HepG2 (cell line): Measurements from ENCODE around the gene ISG20L2. TPM values are rescaled to one million over a fixed set of nuclear protein-coding genes. Genes with fewer than 3 reads are reported as not detected.

ENCODE experiments used
- ATF7-NPFF ChIP-seq: sonication (generic); formaldehyde crosslinking; IDR thresholded peaks from 2 replicates; pipeline ENCODE4 v1.8.1; 2023; ENCODE audit warnings: mild to moderate bottlenecking, low read depth, missing genetic modification reagents, moderate library complexity
- CSRNP1 ChIP-seq: sonication (generic); formaldehyde crosslinking; IDR thresholded peaks from 2 replicates; pipeline ENCODE4 v1.8.1; 2023; ENCODE audit warnings: mild to moderate bottlenecking, missing genetic modification reagents
- IKZF1 ChIP-seq: fragments of 450-650 bp; IDR thresholded peaks from 2 replicates; pipeline ENCODE4 v1.7.1; 2016
- JUN ChIP-seq: sonication (generic); formaldehyde crosslinking; IDR thresholded peaks from 2 replicates; pipeline ENCODE4 v1.4.0; 2020; ENCODE audit warnings: mild to moderate bottlenecking, missing genetic modification reagents
- MBNL3 ChIP-seq: fragments of 250-450 bp; sonication (Bioruptor Pico); conservative IDR thresholded peaks from 2 replicates; pipeline ENCODE4 v1.8.0; 2022; ENCODE audit warnings: mild to moderate bottlenecking, inconsistent platforms
- MEIS2 ChIP-seq: sonication (generic); formaldehyde crosslinking; IDR thresholded peaks from 2 replicates; pipeline ENCODE4 v1.9.0; 2021; ENCODE audit warnings: mild to moderate bottlenecking, missing genetic modification reagents
- MTF1 ChIP-seq: sonication (generic); formaldehyde crosslinking; IDR thresholded peaks from 2 replicates; pipeline ENCODE4 v1.5.0; 2020; ENCODE audit warnings: missing genetic modification reagents
- REST ChIP-seq, 2 experiments: IDR thresholded peaks; 2 replicates each; pipeline ENCODE4 v1.6.1; 2011 to 2012; ENCODE audit warnings: low read length in 2 of 2, borderline replicate concordance in 1 of 2, low read depth in 1 of 2, mild to moderate bottlenecking in 1 of 2, moderate library complexity in 1 of 2
- SRY ChIP-seq: sonication (generic); formaldehyde crosslinking; IDR thresholded peaks from 2 replicates; pipeline ENCODE4 v1.8.0; 2022; ENCODE audit warnings: mild to moderate bottlenecking, missing genetic modification reagents
- TBL1XR1 ChIP-seq: fragments of 150-350 bp; IDR thresholded peaks from 2 replicates; pipeline ENCODE4 v1.6.1; 2014; ENCODE audit warnings: borderline replicate concordance, low read length; ENCODE audit not compliant: partially characterized antibody
- TCF7L2 ChIP-seq: IDR thresholded peaks from 2 replicates; pipeline ENCODE4 v1.6.1; 2011; ENCODE audit warnings: mild to moderate bottlenecking, low read depth, low read length, moderate library complexity
- THRA ChIP-seq: sonication (generic); formaldehyde crosslinking; IDR thresholded peaks from 2 replicates; pipeline ENCODE4 v1.4.0; 2020; ENCODE audit warnings: missing genetic modification reagents, borderline replicate concordance
- ZNF101 ChIP-seq: sonication (generic); formaldehyde crosslinking; IDR thresholded peaks from 2 replicates; pipeline ENCODE4 v1.4.0; 2020; ENCODE audit warnings: mild to moderate bottlenecking, low read depth, missing genetic modification reagents, borderline replicate concordance
- ZNF138 ChIP-seq: sonication (generic); formaldehyde crosslinking; IDR thresholded peaks from 2 replicates; pipeline ENCODE4 v1.5.0; 2020; ENCODE audit warnings: mild to moderate bottlenecking, low read depth, missing genetic modification reagents
- ZNF792 ChIP-seq: IDR thresholded peaks from 2 replicates; pipeline ENCODE4 v1.6.1; 2016
- ZNF816 ChIP-seq: sonication (generic); formaldehyde crosslinking; IDR thresholded peaks from 2 replicates; pipeline ENCODE4 v1.8.0; 2022; ENCODE audit warnings: missing genetic modification reagents, mild to moderate bottlenecking, borderline replicate concordance
- ZSCAN30 ChIP-seq: sonication (generic); formaldehyde crosslinking; IDR thresholded peaks from 2 replicates; pipeline ENCODE4 v1.5.0; 2020; ENCODE audit warnings: mild to moderate bottlenecking, missing genetic modification reagents
- polyA plus RNA-seq, 8 experiments: library from polyadenylated mRNA; depleted of rRNA in 3 of 8; stranded (reverse) in 7 of 8; unstranded in 1 of 8; fragments of >200 nt; fragmentation: Illumina TruSeq in 4 of 8; extraction: Trizol in 4 of 8; gene quantifications; 2 replicates each; pipeline versions ENCODE4 v1.2.1 to v1.2.3, GENCODE V29; 2011 to 2016; ENCODE audit warnings: low read depth in 4 of 8, missing spikeins in 1 of 8, mixed read lengths in 1 of 8; ENCODE audit not compliant: insufficient read depth in 1 of 8
- total RNA-seq, 5 experiments: library from RNA; depleted of rRNA; stranded (reverse); fragments of >200 nt; fragmentation: Illumina TruSeq; extraction: Trizol; gene quantifications; 2 replicates each; pipeline ENCODE4 v1.2.3, GENCODE V29; 2016; ENCODE audit warnings: low read depth in 1 of 5

Gene ISG20L2
- total and polyA plus RNA-seq, 2 of the 13 experiments (the other 11 are each of a cell fraction or from before 2014, with no cell fraction given) = 19.8 to 21.3 TPM

- TF ChIP-seq REST (IDR thresholded peaks at IDR 0.05; ENCODE audit: borderline replicate concordance in 1 of 2, low read depth in 1 of 2, low read length in 2 of 2) (no peak), ZNF101 (CRISPR knock-in tag) (no peak), SRY (no peak), ATF7-NPFF (CRISPR knock-in tag) (no peak), JUN (CRISPR knock-in tag) (no peak), TBL1XR1 (no peak), MTF1 (CRISPR knock-in tag) (no peak), MEIS2 (0 out of 2 replicates have a peak, but pooled peaks have one; percentile 44), CSRNP1 (CRISPR knock-in tag) (peak; percentile 20; the same call in 1 of the 2 replicates), MBNL3 (CRISPR knock-in tag) (no peak), ZNF816 (CRISPR knock-in tag) (no peak), ZSCAN30 (CRISPR knock-in tag) (no peak), ZNF138 (CRISPR knock-in tag) (no peak), IKZF1 (no peak), THRA (CRISPR knock-in tag) (no peak), TCF7L2 (no peak), ZNF792 (CRISPR knock-in tag) (no peak)
Observed at GRCh38 chr1:156728599-156729462, at the start of gene ISG20L2 (continued).
